GM06990 (cell line): ENCODE results near the gene WDR38.
"Not testable (repeated sequence)": the region's sequence is repeated elsewhere in the genome, so short reads cannot be mapped to it uniquely, and the experiment has no call there.

ENCODE experiments used
- DNase-seq: peaks from one replicate; pipeline ENCODE4 v3.0.0-alpha.2; 2011; ENCODE audit not compliant: insufficient read length; ENCODE audit errors: extremely low read depth
- H3K27me3 ChIP-seq: replicated peaks from 2 replicates; pipeline ENCODE4 v1.6.0; 2011; ENCODE audit warnings: low read length; ENCODE audit not compliant: control insufficient read depth, insufficient read depth
- H3K36me3 ChIP-seq: 2 replicates; pipeline ENCODE4 v1.5.1; 2011; ENCODE audit warnings: low read length; ENCODE audit not compliant: control insufficient read depth, insufficient read depth
- H3K4me3 ChIP-seq: replicated peaks from 2 replicates; pipeline ENCODE4 v1.5.1; 2011; ENCODE audit warnings: low read depth, mild to moderate bottlenecking, control low read depth, low read length
- TF ChIP-seq, protein P1 (sequence below): IDR thresholded peaks from 2 replicates; pipeline ENCODE4 v1.5.1; 2011; ENCODE audit warnings: low read length, control low read depth, mild to moderate bottlenecking, inconsistent platforms; ENCODE audit not compliant: insufficient read depth, poor library complexity, severe bottlenecking

Gene WDR38

DNA sequence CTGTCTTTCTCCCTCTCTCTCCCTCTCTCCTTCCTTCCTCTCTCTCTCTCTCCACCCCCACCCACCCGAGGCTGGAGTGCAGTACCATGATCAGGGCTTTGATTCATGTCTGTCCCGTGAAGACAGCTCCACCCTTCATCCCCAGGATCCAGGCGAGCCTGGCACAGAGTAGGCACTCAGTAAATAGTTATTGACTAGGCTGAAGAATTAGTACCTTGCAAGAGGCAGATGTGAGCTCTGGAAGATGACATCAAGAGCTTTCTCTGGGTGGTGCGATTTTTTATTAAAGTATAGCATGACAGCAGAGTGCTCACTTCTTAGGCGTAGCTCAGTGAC is 24.0 kb upstream of the WDR38 start:
- no peak for DNase-seq
- Histone ChIP-seq H3K4me3 (no peak overlapping the region), H3K36me3 (no peaks in the 10 kb centered on the region), H3K27me3 (no peaks in the 10 kb centered on the region)
- TF ChIP-seq, protein P1, sequence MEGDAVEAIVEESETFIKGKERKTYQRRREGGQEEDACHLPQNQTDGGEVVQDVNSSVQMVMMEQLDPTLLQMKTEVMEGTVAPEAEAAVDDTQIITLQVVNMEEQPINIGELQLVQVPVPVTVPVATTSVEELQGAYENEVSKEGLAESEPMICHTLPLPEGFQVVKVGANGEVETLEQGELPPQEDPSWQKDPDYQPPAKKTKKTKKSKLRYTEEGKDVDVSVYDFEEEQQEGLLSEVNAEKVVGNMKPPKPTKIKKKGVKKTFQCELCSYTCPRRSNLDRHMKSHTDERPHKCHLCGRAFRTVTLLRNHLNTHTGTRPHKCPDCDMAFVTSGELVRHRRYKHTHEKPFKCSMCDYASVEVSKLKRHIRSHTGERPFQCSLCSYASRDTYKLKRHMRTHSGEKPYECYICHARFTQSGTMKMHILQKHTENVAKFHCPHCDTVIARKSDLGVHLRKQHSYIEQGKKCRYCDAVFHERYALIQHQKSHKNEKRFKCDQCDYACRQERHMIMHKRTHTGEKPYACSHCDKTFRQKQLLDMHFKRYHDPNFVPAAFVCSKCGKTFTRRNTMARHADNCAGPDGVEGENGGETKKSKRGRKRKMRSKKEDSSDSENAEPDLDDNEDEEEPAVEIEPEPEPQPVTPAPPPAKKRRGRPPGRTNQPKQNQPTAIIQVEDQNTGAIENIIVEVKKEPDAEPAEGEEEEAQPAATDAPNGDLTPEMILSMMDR, result no peak

DNA sequence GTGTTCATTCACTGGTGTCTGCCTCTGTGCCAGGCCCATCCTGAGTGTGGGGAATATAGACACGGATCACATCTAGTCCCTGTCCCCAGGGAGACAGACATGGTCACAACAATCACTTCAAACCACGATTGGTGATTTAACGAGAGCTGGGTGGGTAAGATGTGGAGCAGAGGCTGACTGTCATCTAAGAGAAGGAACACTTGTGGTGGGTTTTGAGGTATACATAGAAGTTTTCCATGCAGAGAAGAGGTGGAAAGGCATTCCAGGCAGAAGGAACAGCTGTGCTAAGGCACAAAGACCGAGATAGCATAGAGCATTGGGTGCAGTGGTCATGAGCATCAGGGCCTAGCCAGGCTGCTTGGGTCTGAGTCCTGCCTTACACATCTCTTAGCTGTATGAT is 22.7 kb upstream of the WDR38 start:
- Histone ChIP-seq H3K4me3 (no peak overlapping the region), H3K27me3 (no peaks in the 10 kb centered on the region), H3K36me3 (no peaks in the 10 kb centered on the region)
- TF ChIP-seq, protein P1, result no peak
- no peak for DNase-seq

DNA sequence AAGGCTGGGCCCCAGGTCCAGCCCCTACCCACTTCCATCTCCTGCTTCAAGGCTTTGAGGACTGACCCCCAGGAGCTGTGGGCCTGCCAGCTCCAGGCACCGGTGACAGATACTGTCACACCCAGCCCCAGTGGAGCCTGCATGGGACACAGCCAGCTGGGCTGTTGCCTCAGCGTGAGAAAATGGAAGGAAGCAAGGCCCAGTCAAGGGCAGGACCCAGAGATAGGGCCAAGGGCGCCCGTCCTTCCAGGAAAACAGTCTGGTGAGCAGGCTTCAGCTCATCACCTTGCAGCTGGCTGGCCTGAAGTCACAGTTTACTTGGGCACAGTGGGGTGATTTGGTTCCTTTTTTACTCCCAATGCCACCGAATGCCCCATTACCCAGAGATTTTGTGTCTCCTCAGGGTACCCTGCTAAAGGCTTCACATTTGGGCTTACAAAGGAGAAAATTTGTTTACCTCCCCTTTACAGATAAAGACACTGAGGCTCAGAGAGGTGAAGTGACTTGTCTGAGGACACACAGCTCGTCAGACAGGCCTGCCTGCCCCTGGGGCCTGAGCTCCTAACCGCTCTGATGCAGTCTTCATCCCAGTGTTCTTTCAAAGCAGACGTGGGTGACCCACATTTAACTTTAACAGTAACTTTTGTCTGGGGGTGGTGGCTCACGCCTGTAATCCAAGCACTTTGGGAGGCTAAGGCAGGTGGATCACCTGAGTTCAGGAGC is 21.5 kb upstream of the WDR38 start:
- no peaks in the 10 kb centered on the region for H3K36me3 ChIP-seq
- no peak overlapping the region for H3K4me3 ChIP-seq
- no peak for DNase-seq
- H3K27me3 ChIP-seq, result no peaks in the 10 kb centered on the region
- TF ChIP-seq, protein P1, result no peak

DNA sequence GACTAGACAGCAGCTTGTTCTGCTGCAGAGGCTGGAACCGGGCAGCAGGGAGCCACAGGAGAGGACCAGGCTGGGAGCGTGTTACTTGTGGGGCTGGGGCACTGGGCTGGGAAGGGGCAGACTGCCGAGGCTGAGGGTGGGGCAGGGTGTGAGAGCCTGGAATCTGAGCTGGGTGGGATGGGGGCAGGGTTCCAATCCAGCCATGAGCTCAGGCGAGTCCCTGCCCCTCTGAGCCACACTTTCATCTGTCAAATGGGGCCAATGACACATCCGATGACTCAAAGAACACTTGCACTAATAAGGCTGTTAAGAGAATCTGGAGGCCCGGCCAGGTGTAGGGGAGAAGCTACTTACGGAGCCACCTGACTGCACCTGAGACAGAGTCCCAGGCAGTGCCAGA is 18.7 kb upstream of the WDR38 start:
- DNase-seq, result no peak
- TF ChIP-seq, protein P1, result no peak
- H3K27me3 ChIP-seq, result no peaks in the 10 kb centered on the region
- H3K36me3 ChIP-seq, result no peaks in the 10 kb centered on the region
- H3K4me3 ChIP-seq, result no peak overlapping the region

DNA sequence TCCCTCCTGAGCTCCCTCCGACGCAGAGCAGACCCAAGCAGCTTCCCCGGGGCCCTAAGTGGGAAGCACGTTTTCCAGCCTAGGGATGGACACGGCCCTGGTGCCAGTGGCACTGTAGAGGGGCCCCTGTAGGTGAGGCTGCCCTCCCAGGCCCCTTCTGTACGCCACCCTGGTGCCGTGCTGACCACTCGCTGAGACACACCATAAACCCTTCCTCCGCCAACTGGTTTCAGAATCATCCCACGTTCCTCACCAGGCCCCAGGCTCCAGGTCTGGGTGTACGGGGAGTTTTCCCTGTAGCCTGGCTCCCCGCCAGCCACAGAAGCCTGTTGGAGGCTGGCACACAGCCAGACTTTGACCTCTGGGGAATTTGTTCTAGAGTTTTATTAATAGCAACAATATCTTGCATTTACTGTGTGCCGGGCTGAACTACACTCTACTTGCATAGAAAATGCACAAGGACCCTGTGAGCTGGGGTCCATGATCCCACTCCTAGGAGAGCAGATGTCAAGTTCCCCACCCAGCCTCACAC is 18.2 kb upstream of the WDR38 start:
- no peak for DNase-seq
- Histone ChIP-seq H3K36me3 (no peaks in the 10 kb centered on the region), H3K4me3 (no peak overlapping the region), H3K27me3 (no peaks in the 10 kb centered on the region)
- TF ChIP-seq, protein P1, result no peak

DNA sequence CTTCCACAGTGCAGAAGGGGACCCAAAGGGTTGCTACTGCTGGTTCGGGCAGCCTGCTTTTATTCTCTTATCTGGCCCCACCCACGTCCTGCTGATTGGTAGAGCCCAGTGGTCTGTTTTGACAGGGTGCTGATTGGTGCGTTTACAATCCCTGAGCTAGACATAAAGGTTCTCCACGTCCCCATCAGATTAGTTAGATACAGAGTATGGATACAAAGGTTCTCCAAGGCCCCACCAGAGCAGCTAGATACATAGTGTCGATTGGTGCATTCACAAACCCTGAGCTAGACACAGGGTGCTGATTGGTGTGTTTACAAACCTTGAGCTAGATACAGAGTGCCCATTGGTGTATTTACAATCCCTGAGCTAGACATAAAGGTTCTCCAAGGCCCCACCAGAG is 15.1 kb upstream of the WDR38 start:
- not testable (repeated sequence) for H3K4me3 ChIP-seq, DNase-seq, H3K27me3 ChIP-seq, H3K36me3 ChIP-seq

DNA sequence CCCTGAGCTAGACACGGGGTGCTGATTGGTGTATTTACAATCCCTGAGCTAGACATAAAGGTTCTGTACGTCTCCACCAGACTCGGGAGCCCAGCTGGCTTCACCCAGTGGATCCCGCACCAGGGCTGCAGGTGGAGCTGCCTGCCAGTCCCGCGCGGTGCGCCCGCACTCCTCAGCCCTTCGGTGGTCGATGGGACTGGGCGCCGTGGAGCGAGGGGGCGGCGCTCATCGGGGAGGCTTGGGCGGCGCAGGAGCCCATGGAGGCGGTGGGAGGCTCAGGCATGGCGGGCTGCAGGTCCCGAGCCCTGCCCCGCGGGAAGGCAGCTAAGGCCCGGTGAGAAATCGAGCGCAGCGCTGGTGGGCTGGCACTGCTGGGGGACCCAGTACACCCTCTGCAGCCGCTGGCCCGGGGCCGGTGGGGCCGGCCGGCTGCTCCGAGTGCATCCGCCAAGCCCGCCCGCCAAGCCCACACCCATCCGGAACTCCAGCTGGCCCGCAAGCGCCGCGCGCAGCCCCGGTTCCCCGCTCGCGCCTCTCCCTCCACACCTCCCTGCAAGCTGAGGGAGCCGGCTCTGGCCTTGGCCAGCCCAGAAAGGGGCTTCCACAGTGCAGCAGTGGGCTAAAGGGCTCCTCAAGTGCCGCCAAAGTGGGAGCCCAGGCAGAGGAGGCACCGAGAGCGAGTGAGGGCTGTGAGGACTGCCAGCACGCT is 14.5 kb upstream of the WDR38 start:
- not testable (repeated sequence) for H3K27me3 ChIP-seq, DNase-seq

More for the DNA sequence above, 14.5 kb upstream of the WDR38 start:
- H3K36me3 ChIP-seq, H3K4me3 ChIP-seq: not testable (repeated sequence)
